ENCODE results near the gene PPP6R2.

DNA sequence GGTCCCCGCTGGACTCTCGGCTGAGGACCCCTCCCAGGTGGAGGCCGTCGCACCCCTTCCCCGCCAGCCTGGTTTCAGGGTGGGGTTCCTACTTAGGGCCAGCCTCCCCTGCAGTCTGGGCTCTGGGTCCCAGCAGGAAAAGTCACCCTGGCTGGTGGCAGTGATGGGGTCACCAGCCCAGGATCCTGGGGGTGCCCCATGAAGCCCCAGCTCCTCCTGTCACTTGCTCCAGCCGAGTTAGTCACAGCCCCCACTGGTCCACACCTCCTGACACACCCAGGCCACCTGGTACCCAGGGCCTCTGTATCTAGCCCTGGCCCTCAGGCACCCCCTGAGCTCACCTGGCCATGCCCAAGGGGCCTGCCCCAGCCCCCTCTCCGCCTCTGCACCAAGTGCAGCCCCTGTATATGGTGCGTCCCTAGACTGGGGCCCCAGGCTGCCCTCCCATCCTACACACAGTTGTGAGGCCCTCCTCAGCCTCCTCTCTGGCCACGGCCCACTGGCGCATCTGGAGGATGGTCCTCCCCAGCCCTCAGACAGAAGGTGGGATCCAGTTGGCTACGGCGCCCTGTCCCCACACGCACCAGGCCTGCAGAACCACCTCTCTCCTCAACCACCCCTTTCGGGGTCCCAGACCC is 42.4 kb upstream of the PPP6R2 start:
- TF ChIP-seq SIN3A (IDR thresholded peaks at IDR 0.05; ENCODE audit: borderline replicate concordance, insufficient read depth, low read length) = no peak
- TF ChIP-seq, protein P1, sequence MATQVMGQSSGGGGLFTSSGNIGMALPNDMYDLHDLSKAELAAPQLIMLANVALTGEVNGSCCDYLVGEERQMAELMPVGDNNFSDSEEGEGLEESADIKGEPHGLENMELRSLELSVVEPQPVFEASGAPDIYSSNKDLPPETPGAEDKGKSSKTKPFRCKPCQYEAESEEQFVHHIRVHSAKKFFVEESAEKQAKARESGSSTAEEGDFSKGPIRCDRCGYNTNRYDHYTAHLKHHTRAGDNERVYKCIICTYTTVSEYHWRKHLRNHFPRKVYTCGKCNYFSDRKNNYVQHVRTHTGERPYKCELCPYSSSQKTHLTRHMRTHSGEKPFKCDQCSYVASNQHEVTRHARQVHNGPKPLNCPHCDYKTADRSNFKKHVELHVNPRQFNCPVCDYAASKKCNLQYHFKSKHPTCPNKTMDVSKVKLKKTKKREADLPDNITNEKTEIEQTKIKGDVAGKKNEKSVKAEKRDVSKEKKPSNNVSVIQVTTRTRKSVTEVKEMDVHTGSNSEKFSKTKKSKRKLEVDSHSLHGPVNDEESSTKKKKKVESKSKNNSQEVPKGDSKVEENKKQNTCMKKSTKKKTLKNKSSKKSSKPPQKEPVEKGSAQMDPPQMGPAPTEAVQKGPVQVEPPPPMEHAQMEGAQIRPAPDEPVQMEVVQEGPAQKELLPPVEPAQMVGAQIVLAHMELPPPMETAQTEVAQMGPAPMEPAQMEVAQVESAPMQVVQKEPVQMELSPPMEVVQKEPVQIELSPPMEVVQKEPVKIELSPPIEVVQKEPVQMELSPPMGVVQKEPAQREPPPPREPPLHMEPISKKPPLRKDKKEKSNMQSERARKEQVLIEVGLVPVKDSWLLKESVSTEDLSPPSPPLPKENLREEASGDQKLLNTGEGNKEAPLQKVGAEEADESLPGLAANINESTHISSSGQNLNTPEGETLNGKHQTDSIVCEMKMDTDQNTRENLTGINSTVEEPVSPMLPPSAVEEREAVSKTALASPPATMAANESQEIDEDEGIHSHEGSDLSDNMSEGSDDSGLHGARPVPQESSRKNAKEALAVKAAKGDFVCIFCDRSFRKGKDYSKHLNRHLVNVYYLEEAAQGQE (IDR thresholded peaks at IDR 0.05; ENCODE audit: insufficient read depth in 1 of 2, low read depth in 2 of 2, low read length in 2 of 2) = no peak
- no peak for TF ChIP-seq POLR2AphosphoS5 (IDR thresholded peaks at IDR 0.05; ENCODE audit: low read depth, low read length)

Data from PFSK-1 (cell line).